KOPT-K1 (cell line): ENCODE measurements around the gene SNED1.

ENCODE experiments used
- H3K27ac ChIP-seq: fragments of 200-600 bp; sonication (generic); 2 replicates; pipeline ENCODE4 v1.5.1; 2016; ENCODE audit warnings: antibody characterized with exemption, mild to moderate bottlenecking, low read depth, low read length; ENCODE audit not compliant: poor library complexity, severe bottlenecking
- H3K36me3 ChIP-seq: fragments of 200-600 bp; sonication (generic); 2 replicates; pipeline ENCODE4 v1.5.1; 2017; ENCODE audit warnings: antibody characterized with exemption, mild to moderate bottlenecking, low read length, moderate library complexity; ENCODE audit not compliant: insufficient read depth
- H3K9me3 ChIP-seq: fragments of 200-600 bp; sonication (generic); 2 replicates; pipeline ENCODE4 v1.5.1; 2017; ENCODE audit warnings: antibody characterized with exemption, low read length, mild to moderate bottlenecking; ENCODE audit not compliant: insufficient read depth, poor library complexity, severe bottlenecking

Gene SNED1

DNA sequence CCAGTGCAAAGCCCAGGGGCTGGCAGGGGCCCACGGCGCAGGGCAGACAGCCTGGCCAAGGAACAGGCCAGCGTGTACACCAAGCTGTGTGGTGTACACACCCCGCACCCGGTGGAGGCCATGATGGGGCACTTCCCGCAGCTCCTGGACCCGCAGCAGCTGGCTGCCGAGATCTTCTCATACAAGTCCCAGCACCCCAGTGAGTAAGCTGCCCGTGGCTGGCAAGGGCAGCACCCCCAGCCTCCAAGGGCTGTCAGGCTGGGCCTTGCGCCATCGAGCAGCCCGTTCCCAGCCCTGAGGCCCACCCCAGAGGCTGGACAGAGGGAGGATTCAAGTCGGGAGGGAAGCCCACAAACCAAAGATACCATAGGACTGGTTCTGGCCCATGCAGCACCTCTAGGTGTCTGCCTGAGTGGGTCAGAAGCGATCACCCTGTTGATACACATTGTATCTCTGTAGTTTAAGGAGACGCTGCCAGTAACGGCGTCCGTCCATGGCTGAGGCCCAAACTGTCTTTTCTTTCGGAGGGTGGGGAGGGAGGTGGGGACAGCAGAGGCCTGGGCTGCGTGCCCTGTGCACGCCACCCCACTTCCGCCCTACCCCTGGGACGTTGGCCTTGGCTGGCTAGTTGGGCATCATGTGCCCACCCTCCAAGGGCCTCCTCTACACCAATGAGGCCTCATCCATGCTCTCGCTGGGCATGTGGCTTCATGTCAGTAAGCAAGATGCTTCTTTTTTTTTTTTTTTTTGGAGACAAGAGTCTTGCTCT, 120.5 kb downstream of the SNED1 start:
- peaks cover 67% of the 10 kb centered on the region for H3K36me3 ChIP-seq
- no peak overlapping the region for H3K27ac ChIP-seq
- no peaks in the 10 kb centered on the region for H3K9me3 ChIP-seq

GRCh38 chr2:241120440-241120839, 122.0 kb downstream of the SNED1 start:
- Histone ChIP-seq H3K9me3 (no peaks in the 10 kb centered on the region), H3K36me3 (peaks cover 58% of the 10 kb centered on the region), H3K27ac (no peak overlapping the region)

DNA sequence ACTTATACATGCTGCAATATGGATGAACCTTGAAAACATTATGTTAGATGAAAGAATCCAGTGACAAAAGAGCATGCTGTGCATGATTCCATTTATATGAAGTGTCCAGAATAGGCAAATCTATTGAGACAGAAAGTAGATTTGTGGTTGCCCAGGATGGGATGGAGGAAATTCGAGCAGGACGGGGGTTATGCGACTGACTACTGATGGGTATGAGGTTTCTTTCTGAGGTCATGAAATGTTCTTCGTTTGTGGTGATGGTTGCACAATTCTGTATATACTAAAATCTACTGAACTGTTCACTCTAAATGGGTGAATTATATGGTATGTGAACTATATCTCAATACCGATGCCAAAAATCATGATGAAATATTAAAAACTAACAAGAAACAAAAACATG, 122.6 kb downstream of the SNED1 start:
- Histone ChIP-seq H3K36me3 (peaks cover 60% of the 10 kb centered on the region), H3K27ac (no peak overlapping the region), H3K9me3 (no peaks in the 10 kb centered on the region)

DNA sequence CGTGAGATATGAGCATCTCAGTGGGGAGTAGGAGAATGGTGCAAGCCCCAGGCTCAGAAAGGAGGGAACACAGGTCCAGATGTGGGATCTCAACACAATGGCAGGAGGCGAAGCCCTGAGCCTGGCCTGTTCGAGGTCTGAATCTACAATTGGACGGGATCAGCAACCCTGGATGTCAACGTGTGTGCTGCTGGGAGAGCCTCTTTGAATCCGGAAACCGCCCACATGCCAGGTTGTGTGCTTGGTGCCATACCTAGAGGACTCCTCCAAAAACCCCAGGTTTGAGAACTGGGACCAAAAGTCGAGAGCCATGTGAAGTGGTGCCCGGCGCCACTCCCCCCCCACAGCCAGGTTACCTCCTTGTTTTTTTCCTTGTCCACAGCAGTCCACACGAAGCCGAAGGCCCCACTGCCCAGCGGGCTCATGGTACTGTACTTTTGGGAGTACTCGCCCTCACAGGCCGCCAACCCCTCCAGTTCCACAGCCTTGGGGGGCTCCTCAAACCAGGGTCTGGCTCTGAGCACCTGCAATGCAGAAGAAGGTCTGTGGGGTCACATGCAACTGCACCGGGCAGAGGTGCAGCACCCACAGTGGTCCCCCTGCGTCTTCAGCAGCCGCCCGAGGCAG, 124.1 kb downstream of the SNED1 start:
- Histone ChIP-seq H3K36me3 (peaks cover 62% of the 10 kb centered on the region), H3K27ac (no peak overlapping the region)

GRCh38 chr2:241123816-241124536, 125.6 kb downstream of the SNED1 start:
- Histone ChIP-seq H3K27ac (no peak overlapping the region), H3K36me3 (peaks cover 70% of the 10 kb centered on the region), H3K9me3 (no peaks in the 10 kb centered on the region)

More for the DNA sequence above, 124.1 kb downstream of the SNED1 start:
- no peaks in the 10 kb centered on the region for H3K9me3 ChIP-seq

GRCh38 chr2:241125626-241126025, 127.2 kb downstream of the SNED1 start:
- Histone ChIP-seq H3K36me3 (peaks cover 79% of the 10 kb centered on the region), H3K9me3 (no peaks in the 10 kb centered on the region), H3K27ac (no peak overlapping the region)

- Histone ChIP-seq H3K9me3 (no peaks in the 10 kb centered on the region), H3K36me3 (peaks cover 76% of the 10 kb centered on the region), H3K27ac (no peak overlapping the region)
Observed at GRCh38 chr2:241126201-241126611, 127.8 kb downstream of the SNED1 start.

GRCh38 chr2:241126771-241127202, 128.4 kb downstream of the SNED1 start:
- Histone ChIP-seq H3K9me3 (no peaks in the 10 kb centered on the region), H3K36me3 (peaks cover 75% of the 10 kb centered on the region), H3K27ac (no peak overlapping the region)

- Histone ChIP-seq H3K9me3 (no peaks in the 10 kb centered on the region), H3K36me3 (peaks cover 74% of the 10 kb centered on the region), H3K27ac (no peak overlapping the region)
Observed at GRCh38 chr2:241128266-241128665, 129.8 kb downstream of the SNED1 start.

- Histone ChIP-seq H3K27ac (no peak overlapping the region), H3K36me3 (peaks cover 74% of the 10 kb centered on the region), H3K9me3 (no peaks in the 10 kb centered on the region)
Observed at GRCh38 chr2:241129086-241129871, 130.9 kb downstream of the SNED1 start.

DNA sequence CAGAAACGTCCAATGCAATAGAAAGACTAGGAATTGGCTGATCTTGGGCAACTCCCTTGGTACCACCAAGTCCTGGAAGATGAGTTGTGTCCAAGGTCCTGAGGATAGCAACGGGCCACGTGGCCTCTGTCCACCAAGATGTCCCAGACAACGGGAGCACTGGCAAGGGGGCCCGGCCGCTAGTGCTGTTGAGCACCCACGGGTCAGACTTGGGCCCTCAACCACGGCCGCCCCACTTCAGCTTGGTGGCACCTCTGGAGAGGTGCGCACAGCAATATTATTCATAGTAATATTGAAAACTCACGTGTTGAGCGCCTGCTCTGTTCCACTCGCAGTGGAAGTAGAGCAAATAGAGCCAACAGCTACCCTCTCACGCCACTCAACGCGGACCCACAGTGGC, 131.9 kb downstream of the SNED1 start:
- no peak overlapping the region for H3K27ac ChIP-seq
- no peaks in the 10 kb centered on the region for H3K9me3 ChIP-seq
- H3K36me3 ChIP-seq, result peaks cover 82% of the 10 kb centered on the region

DNA sequence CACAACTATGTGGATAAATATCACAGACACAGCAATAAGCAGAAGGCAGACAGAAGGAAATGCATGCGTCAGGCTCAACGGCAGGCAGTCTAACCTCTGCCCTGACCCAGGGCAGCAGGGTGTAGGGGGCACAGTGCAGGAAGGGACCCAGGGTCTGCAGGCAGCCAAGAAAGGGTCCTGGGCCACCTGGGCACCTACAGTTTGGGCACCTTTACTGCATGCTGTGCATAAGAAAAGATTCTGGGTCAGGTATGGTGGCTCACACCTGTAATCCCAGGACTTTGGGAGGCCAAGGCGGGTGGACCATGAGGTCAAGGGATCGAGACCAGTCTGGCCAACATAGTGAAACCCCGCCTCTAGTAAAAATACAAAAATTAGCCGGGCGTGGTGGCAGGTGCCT, 133.1 kb downstream of the SNED1 start:
- H3K27ac ChIP-seq, result no peak overlapping the region
- no peaks in the 10 kb centered on the region for H3K9me3 ChIP-seq
- H3K36me3 ChIP-seq, result peaks cover 83% of the 10 kb centered on the region

DNA sequence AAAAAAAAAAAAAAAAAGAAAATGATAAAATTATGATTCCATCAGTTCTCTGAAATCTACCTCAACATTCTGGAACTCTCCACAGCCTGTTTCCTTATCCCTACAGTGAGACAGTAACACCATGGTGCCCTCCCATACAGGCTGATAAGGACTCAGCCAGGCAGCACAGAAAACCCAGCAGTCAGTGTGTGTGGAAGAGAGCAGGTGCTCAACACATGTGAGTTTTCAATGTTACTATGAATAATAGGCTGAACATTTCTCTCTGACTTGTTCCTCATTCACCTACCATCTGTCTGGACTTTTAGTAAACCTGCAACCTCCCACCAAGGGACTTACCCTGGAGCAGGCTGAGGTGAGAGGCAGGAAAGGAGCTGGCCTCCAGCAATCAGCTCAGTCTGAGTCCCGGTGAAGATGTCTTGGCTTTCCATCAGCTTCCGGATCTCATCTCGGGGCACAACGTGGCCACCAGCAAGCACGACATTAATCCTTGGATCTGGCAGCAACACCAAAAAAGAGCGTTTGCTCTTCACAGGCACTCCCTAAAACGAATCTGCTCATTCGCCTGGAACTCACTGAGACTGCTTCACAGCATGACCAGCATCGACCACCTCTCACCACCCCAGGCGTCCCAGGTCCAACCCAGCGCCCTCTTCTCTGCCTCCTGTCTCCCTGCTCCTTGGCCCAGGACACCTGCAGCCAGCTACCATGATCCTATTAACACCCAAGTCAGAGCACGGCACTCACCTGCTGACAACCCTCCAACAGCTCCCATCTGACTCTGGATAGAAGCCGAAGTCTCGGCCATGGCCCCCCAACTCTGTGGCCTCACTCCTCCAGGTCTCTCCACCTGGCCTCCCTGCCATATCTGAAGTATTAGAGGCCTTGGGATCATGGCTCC, 134.4 kb downstream of the SNED1 start:
- Histone ChIP-seq H3K27ac (no peak overlapping the region), H3K9me3 (no peaks in the 10 kb centered on the region), H3K36me3 (peaks cover 87% of the 10 kb centered on the region)

- Histone ChIP-seq H3K9me3 (no peaks in the 10 kb centered on the region), H3K27ac (no peak overlapping the region), H3K36me3 (peaks cover 91% of the 10 kb centered on the region)
Observed at GRCh38 chr2:241133436-241133820, 135.0 kb downstream of the SNED1 start.
